K562 (cell line): Measurements from ENCODE around the gene KRTAP27-1. TPM values are rescaled to one million over a fixed set of nuclear protein-coding genes. Genes with fewer than 3 reads are reported as not detected.

Experiments used
- ATAC-seq: fragments of 200-7000 bp; cut with Tn5 transposase; 3 replicates; pipeline ENCODE4 v1.9.1; 2020; ENCODE audit warnings: moderate library complexity
- BruUV-seq: library from RNA; stranded (reverse); fragments of 400-500 nt; replicated peaks from 2 replicates; lab custom pipeline; 2021; lab: Mats Ljungman, UMichigan
- CTCF ChIA-PET: fragments of 300-600 bp; formaldehyde crosslinking; extraction: SDS; loops from one replicate; lab custom pipeline; 2021; ENCODE audit warnings: low intra/inter-chr PET ratio; lab: Yijun Ruan, JAX
- POLR2A ChIA-PET: fragments of 300-600, 350-650 bp; sonication (Branson Sonifier 250); formaldehyde crosslinking; extraction: SDS; loops from one replicate; lab custom pipeline; 2021; ENCODE audit warnings: antibody characterized with exemption, inconsistent platforms; lab: Yijun Ruan, JAX
- DNase-seq, 4 experiments: peaks; one replicate each; pipeline versions ENCODE4 v3.0.0 to v3.0.0-alpha.2; 2011 to 2018; ENCODE audit warnings: low spot score in 3 of 4, mixed read lengths in 3 of 4; ENCODE audit errors: extremely low read depth in 1 of 4
- FAIRE-seq: peaks from 2 replicates; lab custom pipeline; 2011; peaks lifted over from hg19 to GRCh38; lab: Jason Lieb, UNC
- H2AFZ ChIP-seq: 2 replicates; pipeline ENCODE4 v1.6.0; 2011; ENCODE audit warnings: low read depth, low read length, control low read depth, inconsistent platforms
- H3K27ac ChIP-seq: fragments of 200-600 bp; 3 replicates; pipeline ENCODE4 v1.8.0; 2011; ENCODE audit warnings: low read depth, mild to moderate bottlenecking, control low read depth, inconsistent platforms, low read length, moderate library complexity, mixed read lengths; ENCODE audit errors: extremely low read depth
- H3K27me3 ChIP-seq, 2 experiments: fragments of 300-600 bp in 1 of 2; 2 replicates in 1 of 2; 3 replicates in 1 of 2; pipeline versions ENCODE4 v1.6.0 to v1.8.0; 2011; ENCODE audit warnings: inconsistent platforms in 2 of 2, low read length in 2 of 2, mild to moderate bottlenecking in 1 of 2, mixed read lengths in 1 of 2, moderate library complexity in 1 of 2; ENCODE audit not compliant: control insufficient read depth in 2 of 2, insufficient read depth in 2 of 2
- H3K36me3 ChIP-seq: fragments of 300-600 bp; 3 replicates; pipeline ENCODE4 v1.8.0; 2011; ENCODE audit warnings: mild to moderate bottlenecking, low read length, inconsistent platforms; ENCODE audit not compliant: control insufficient read depth, insufficient read depth
- H3K4me1 ChIP-seq, 2 experiments: fragments of 200-600 bp in 1 of 2; replicated peaks in 1 of 2; 2 replicates in 1 of 2; 3 replicates in 1 of 2; pipeline versions ENCODE4 v1.5.1 to v1.8.0; 2011; ENCODE audit warnings: inconsistent platforms in 2 of 2, low read length in 2 of 2, mild to moderate bottlenecking in 1 of 2, mixed read lengths in 1 of 2, moderate library complexity in 1 of 2; ENCODE audit not compliant: control insufficient read depth in 2 of 2, insufficient read depth in 2 of 2
- H3K4me2 ChIP-seq: 2 replicates; pipeline ENCODE4 v1.6.1; 2011; ENCODE audit warnings: low read length, control low read depth, inconsistent platforms, mixed read lengths; ENCODE audit not compliant: insufficient read depth
- H3K4me3 ChIP-seq: fragments of 200-600 bp; sonication (generic), shearing (Covaris generic); 2 replicates; pipeline ENCODE4 v1.5.1; 2016; ENCODE audit warnings: control low read depth, inconsistent platforms
- H3K79me2 ChIP-seq: fragments of 200-600 bp; 3 replicates; pipeline ENCODE4 v1.8.0; 2011; ENCODE audit warnings: low read length, inconsistent platforms; ENCODE audit not compliant: control insufficient read depth, insufficient read depth
- H3K9ac ChIP-seq, 2 experiments: 2 replicates each; pipeline versions ENCODE4 v1.6.0 to v1.6.1; 2011; ENCODE audit warnings: low read depth in 2 of 2, low read length in 2 of 2, control low read depth in 1 of 2, inconsistent platforms in 1 of 2, mild to moderate bottlenecking in 1 of 2, mixed read lengths in 1 of 2; ENCODE audit not compliant: insufficient read depth in 1 of 2
- H3K9me1 ChIP-seq: one replicate; pipeline ENCODE4 v1.6.0; 2011; ENCODE audit warnings: inconsistent platforms, mild to moderate bottlenecking, low read length, moderate library complexity; ENCODE audit not compliant: control insufficient read depth, insufficient read depth
- H3K9me3 ChIP-seq: replicated peaks from 2 replicates; pipeline ENCODE4 v1.5.1; 2011; ENCODE audit warnings: low read depth, low read length, inconsistent platforms; ENCODE audit not compliant: control insufficient read depth, insufficient read depth
- H4K20me1 ChIP-seq: replicated peaks from 2 replicates; pipeline ENCODE4 v1.6.1; 2011; ENCODE audit warnings: low read length, inconsistent platforms, mixed read lengths; ENCODE audit not compliant: control insufficient read depth, insufficient read depth
- ARID3A ChIP-seq: IDR thresholded peaks from 2 replicates; pipeline ENCODE4 v1.6.1; 2012; ENCODE audit warnings: low read depth, low read length, improper control_type of control experiment, borderline replicate concordance
- ARNT ChIP-seq, 2 experiments: fragments of 450-650 bp; IDR thresholded peaks; 2 replicates each; pipeline ENCODE4 v1.6.1; 2016; ENCODE audit warnings: mild to moderate bottlenecking in 1 of 2
- ATF3 ChIP-seq, 2 experiments: fragments of 450-650 bp in 1 of 2; sonication (generic) in 1 of 2; formaldehyde crosslinking in 1 of 2; IDR thresholded peaks in 1 of 2; conservative IDR thresholded peaks in 1 of 2; 2 replicates each; pipeline versions ENCODE4 v1.6.1 to v1.8.1; 2016 to 2023; ENCODE audit warnings: mild to moderate bottlenecking in 2 of 2, moderate library complexity in 2 of 2, inconsistent platforms in 1 of 2, missing genetic modification reagents in 1 of 2
- BRD9 ChIP-seq: fragments of 450-650 bp; IDR thresholded peaks from 2 replicates; pipeline ENCODE4 v1.6.1; 2018; ENCODE audit warnings: low read depth; ENCODE audit not compliant: partially characterized antibody
- HDGF ChIP-seq: fragments of 450-650 bp; IDR thresholded peaks from 2 replicates; pipeline ENCODE4 v1.6.1; 2016
- HEY1 ChIP-seq: fragments of 250-450 bp; sonication (Bioruptor Pico); IDR thresholded peaks from 2 replicates; pipeline ENCODE4 v1.5.0; 2020; ENCODE audit warnings: mild to moderate bottlenecking, moderate library complexity, borderline replicate concordance
- NFATC3 ChIP-seq: fragments of 450-650 bp; IDR thresholded peaks from 2 replicates; pipeline ENCODE4 v1.6.1; 2017; ENCODE audit warnings: mild to moderate bottlenecking
- NONO ChIP-seq, 2 experiments: fragments of 200-400 bp in 1 of 2; fragments of 450-650 bp in 1 of 2; formaldehyde crosslinking in 1 of 2; IDR thresholded peaks; 2 replicates each; pipeline ENCODE4 v1.6.1; 2017; ENCODE audit warnings: low read depth in 2 of 2, mild to moderate bottlenecking in 2 of 2, moderate library complexity in 2 of 2, low read length in 1 of 2
- STAG1 ChIP-seq: sonication (generic); formaldehyde crosslinking; IDR thresholded peaks from 2 replicates; pipeline ENCODE4 v1.5.0; 2020; ENCODE audit warnings: missing genetic modification reagents, borderline replicate concordance
- THRB ChIP-seq: fragments of 450-650 bp; formaldehyde crosslinking; conservative IDR thresholded peaks from 2 replicates; pipeline ENCODE4 v1.4.0; 2022; ENCODE audit warnings: mild to moderate bottlenecking, missing genetic modification characterization
- ZNF12 ChIP-seq: sonication (generic); formaldehyde crosslinking; IDR thresholded peaks from 2 replicates; pipeline ENCODE4 v1.4.0; 2020; ENCODE audit warnings: mild to moderate bottlenecking, missing genetic modification reagents
- ZNF253 ChIP-seq: fragments of 250-450 bp; sonication (Bioruptor Pico); conservative IDR thresholded peaks from 2 replicates; pipeline ENCODE4 v1.6.1; 2021; ENCODE audit warnings: mild to moderate bottlenecking
- ZNF592 ChIP-seq: fragments of 450-650 bp; IDR thresholded peaks from 2 replicates; pipeline ENCODE4 v1.6.1; 2017; ENCODE audit warnings: antibody characterized with exemption, mild to moderate bottlenecking
- WGBS: fragments of 100-300 bp; shearing (Covaris generic); methylation state at CpG from one replicate; pipeline ENCODE4 v1.1.6; 2016; ENCODE audit warnings: low coverage, mixed read lengths; ENCODE audit not compliant: insufficient coverage; ENCODE audit errors: missing lambda C conversion rate; 5-methylcytosine and 5-hydroxymethylcytosine counted together
- in situ Hi-C: fragments of 300-500 bp; cut with MboI; formaldehyde crosslinking; loops from 4 replicates; pipeline ENCODE4 v1.15.0; 2018; ENCODE audit warnings: inconsistent platforms, mixed read lengths
- intact Hi-C: fragments of 100-400 bp; cut with micrococcal nuclease; formaldehyde crosslinking; loops from 2 replicates; pipeline ENCODE4 v1.14.2; 2022
- polyA plus RNA-seq, 8 experiments: library from polyadenylated mRNA; depleted of rRNA in 4 of 8; stranded (reverse) in 5 of 8; unstranded in 3 of 8; fragments of >200 nt; fragmentation: Nextera tagmentation in 2 of 8; fragmentation: Illumina TruSeq in 1 of 8; extraction: Ambion mirVana in 2 of 8; extraction: Trizol in 1 of 8; gene quantifications; 2 replicates each; pipeline versions ENCODE4 v1.2.1 to v1.2.3, GENCODE V29; 2011 to 2014; ENCODE audit warnings: inconsistent platforms in 1 of 8, missing spikeins in 1 of 8
- total RNA-seq, 7 experiments: library from RNA; depleted of rRNA in 6 of 7; stranded (reverse); fragments of >200 nt in 6 of 7; fragmentation: Illumina TruSeq in 2 of 7; extraction: Trizol in 2 of 7; gene quantifications; 2 replicates each; pipeline versions ENCODE4 v1.2.1 to v1.2.3, GENCODE V29; 2011 to 2021; ENCODE audit warnings: low replicate concordance in 1 of 7

The KRTAP27-1 gene
- total and polyA plus RNA-seq, 9 of the 15 experiments (the other 6 are each of a cell fraction or from before 2014, with no cell fraction given) = not detected

- Histone ChIP-seq H2AFZ (no peak overlapping the region), H3K4me2 (no peak overlapping the region), H3K27me3 (no peaks in the 10 kb centered on the region), H3K27ac (no peak overlapping the region), H3K4me1 (no peaks in the 10 kb centered on the region), H3K36me3 (no peaks in the 10 kb centered on the region), H3K79me2 (no peaks in the 10 kb centered on the region), H3K9ac (no peak overlapping the region), H3K9me1 (no peaks in the 10 kb centered on the region), H4K20me1 (no peaks in the 10 kb centered on the region), H3K9me3 (no peaks in the 10 kb centered on the region), H3K4me3 (no peak overlapping the region)
- DNase-seq (no peak), FAIRE-seq (no peak), ATAC-seq (no peak)
- TF ChIP-seq NFATC3 (no peak), STAG1 (CRISPR knock-in tag) (no peak), ZNF592 (no peak), NONO (IDR thresholded peaks at IDR 0.05; ENCODE audit: low read depth in 2 of 2, low read length in 1 of 2) (no peak), THRB (CRISPR knock-in tag) (no peak), ARID3A (no peak), ZNF12 (no peak), ATF3 (IDR thresholded peaks at IDR 0.05) (no peak), ATF3 (CRISPR knock-in tag; conservative IDR thresholded peaks at IDR 0.05) (no peak), BRD9 (no peak), HEY1 (CRISPR knock-in tag) (no peak), HDGF (no peak), ARNT (IDR thresholded peaks at IDR 0.05) (no peak), ZNF253 (no peak)
- BruUV-seq = no TSS peak
- in situ Hi-C loops = no loop called here
- WGBS = 9% methylated on average over 1 of the region's 1 CpG
- POLR2A ChIA-PET = interaction anchor here (0.8 kb wide), 1 partner anchor 611 kb away, joined by 3 read pairs; no protein-coding TSS in a partner anchor
- CTCF ChIA-PET = no interaction called here
- intact Hi-C loops = no loop called here
Measured at GRCh38 chr21:30351534-30351933, 14.0 kb upstream of the KRTAP27-1 start.
